ENCODE measurements around the gene MYO18A. TPM values are rescaled to one million over a fixed set of nuclear protein-coding genes. Genes with fewer than 3 reads are reported as not detected.
A peak's percentile ranks its signal among the peaks of the same experiment; 100 is the strongest.
"Not testable (repeated sequence)": the region's sequence is repeated elsewhere in the genome, so short reads cannot be mapped to it uniquely, and the experiment has no call there.

The MYO18A gene
- total RNA-seq, 1 donor from 2014 or later: 109 TPM

DNA sequence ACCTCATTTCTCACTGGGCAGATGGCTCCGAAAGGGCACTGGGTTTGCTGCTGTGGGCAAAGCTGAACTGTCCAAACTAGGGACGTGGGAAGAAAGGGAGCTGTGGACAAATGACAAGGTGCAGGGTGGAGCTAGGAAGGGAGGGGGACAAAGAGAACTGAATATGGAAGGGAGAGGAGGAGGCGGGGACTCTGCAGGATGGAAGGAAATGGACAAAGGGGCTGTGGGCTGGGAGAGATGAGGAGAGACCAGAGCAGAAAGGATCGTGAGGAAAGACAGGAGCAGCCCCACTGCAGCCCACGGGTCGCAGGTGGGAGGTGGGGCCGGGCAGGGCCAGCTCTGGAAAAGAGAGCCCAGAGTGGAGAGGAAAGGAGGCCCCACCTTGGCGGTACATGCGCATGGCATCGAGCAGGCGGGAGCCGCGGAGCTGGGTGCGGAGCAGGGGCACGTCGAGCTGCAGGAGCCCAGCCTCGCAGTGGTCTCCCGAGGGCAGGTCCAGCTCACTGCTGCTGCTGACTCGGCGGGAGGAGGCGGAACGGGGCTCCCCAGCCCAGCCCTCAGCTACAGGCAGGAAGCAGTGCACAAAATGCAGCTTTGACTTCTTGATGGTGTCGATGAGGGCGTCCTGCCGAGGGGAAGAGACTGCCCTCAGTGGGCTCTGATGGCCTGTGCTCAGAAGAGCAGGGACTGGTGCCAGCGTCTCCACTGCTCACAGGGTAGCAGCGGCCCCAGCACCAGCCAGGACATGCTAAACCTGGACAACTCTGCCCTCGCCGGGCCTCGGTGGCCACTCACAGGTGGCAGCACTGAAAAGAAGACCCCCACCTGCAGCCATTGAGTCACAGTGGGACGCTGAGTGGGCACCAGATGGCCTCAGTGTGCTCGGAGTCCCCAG lies 70.5 kb downstream of the MYO18A start:
- DNase-seq (ENCODE audit: low spot score) (no peak), ATAC-seq (peak; percentile 2)

DNA sequence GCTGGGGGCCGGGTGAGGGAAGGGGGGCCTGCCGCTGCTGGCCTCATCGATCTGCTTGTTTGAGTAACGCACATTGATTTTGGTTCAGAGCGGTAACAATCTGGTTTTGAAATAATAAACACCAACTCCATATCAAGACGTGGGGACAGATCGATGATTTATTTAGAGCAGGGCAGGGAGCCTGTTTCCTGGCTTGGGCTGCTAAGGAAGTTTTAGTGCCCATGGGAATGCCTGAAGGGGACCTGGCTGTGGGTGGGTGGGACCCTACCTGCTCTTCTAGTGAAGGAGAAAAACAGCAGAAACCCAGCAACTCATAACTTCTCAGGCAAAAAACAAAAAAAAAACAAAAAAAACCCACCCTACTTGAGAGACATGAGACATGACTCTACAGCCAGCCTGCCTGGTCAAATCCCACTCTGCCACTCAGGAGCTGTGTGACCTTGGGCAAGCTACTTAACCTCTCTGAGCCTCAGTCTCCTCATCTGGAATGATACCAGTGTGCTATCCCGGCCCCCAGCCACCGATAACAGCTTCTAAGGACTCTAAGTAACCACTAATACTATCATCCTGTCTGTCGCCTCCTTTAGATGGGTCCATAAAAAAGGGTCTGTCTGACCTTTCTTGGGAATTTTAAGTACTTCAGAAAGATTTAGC lies 71.2 kb downstream of the MYO18A start:
- ATAC-seq: peak; percentile 31
- DNase-seq (ENCODE audit: low spot score): no peak

DNA sequence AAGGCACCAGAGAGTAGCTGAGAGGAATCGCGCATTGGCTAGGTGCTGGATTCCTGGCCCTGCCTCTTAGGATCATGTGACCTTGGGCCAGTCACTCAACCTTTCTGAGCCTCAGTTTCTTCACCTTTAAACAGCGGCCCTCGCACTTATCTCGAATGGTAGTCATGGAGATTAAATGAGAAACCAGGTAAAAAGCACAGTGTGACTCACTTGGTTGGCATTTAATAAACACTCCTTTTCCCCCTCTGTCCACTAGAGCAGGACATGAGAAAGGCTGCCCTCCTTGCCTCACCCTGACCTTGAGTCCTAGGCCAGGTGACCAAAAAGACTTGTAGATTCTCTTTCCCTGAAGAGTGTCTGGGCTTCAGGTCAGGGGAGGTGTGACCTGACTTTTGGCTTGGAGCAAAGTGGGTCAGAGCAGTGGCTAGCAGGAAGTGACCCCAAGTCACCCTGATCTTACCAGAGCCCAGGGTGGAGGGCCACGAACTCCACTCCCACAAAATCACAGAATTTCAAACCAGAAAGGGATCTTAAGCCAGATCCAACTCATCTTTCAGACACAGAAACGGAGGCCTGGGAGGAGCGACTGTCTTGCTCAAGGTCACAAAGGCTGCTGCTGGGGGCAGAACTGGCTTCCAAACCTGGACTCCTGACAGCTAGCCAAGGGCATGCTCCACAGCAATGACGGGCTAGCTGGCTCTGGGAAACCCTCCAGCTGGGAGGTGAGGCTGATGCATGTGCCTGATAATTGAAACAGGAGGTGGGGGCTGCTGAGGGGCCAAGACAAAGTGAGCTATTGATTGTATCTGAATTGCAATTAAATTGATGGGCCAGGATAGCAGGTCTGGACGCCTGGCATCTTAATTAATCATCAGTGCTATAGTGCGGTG lies 72.0 kb downstream of the MYO18A start:
- ATAC-seq (peak; percentile 67), DNase-seq (ENCODE audit: low spot score) (peak; percentile 95)

DNA sequence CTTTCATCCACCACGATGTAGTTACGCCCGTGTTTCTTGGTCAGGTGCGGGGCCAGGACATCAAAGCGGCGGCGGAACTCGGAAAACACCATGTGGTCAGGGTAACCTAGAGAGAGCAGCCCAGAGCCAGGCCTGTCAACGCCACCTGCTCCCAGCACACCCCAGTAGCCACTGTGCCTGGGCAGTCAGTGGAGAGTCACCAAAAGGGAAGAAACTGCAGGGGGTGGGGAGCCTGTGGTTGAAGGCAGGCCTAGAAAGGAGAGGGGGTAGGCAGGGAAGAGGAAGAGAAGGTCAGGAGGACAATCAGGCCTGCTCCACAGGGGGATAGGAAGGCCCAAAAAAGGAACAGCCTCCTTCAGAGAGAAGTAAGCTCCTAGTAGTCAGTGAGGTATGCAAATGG lies 73.1 kb downstream of the MYO18A start:
- ATAC-seq: no peak
- no peak for DNase-seq (ENCODE audit: low spot score)

- ATAC-seq (no peak), DNase-seq (ENCODE audit: low spot score) (no peak)
These were observed 76.9 kb downstream of the MYO18A start for GRCh38 chr17:29103341-29103740.

DNA sequence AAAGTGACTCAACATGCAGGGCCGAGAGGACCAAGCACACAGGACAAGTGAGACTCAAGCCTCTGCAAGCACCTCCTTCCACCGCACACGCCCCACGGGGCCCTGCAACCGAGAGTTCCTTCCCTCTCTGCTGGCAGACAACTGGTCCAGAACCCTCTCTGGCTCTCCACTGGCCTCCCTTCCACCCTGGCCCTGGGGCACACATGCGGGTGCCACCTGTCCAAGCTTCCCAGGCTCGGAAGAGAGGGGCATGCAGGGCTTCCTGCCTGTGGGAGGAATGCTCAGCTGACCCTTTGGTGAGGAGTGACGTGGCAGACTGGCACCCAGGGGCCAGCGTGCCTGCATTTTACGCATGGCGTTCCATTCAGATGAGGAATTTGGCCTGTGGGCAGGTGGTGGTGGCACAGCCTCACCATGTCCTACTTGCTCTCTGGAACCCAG lies 77.4 kb downstream of the MYO18A start:
- DNase-seq (ENCODE audit: low spot score): no peak
- ATAC-seq: no peak

- DNase-seq (ENCODE audit: low spot score) (no peak), ATAC-seq (no peak)
These were observed 78.2 kb downstream of the MYO18A start for GRCh38 chr17:29102046-29102445.

DNA sequence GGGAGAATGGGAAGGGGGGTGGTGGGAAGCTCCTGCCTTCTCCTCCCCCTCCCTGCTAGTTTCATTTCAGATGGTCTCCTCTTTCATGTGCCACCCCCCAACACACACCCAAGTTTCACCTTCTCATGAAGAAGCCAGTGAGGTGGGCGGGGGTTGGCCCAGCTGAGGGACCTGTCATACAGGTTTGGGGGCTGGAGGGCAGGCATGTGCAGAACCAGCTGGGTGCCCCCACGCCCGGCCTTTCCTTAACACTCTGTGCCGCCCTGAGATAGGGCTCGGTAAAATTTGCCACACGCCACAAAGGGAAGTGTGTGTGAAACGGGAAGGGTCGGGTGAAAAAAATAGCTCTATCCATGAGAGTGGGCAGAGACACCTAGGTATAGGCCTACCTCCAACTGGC lies 79.9 kb downstream of the MYO18A start:
- ATAC-seq (no peak), DNase-seq (ENCODE audit: low spot score) (no peak)

- no peak for ATAC-seq
- DNase-seq (ENCODE audit: low spot score): no peak
These were observed 80.7 kb downstream of the MYO18A start for GRCh38 chr17:29099527-29099926.

GRCh38 chr17:29096094-29096493 lies 84.1 kb downstream of the MYO18A start:
- DNase-seq (ENCODE audit: low spot score) (no peak), ATAC-seq (no peak)

- ATAC-seq (no peak), DNase-seq (ENCODE audit: low spot score) (no peak)
These were observed 84.8 kb downstream of the MYO18A start for GRCh38 chr17:29095439-29095838.

DNA sequence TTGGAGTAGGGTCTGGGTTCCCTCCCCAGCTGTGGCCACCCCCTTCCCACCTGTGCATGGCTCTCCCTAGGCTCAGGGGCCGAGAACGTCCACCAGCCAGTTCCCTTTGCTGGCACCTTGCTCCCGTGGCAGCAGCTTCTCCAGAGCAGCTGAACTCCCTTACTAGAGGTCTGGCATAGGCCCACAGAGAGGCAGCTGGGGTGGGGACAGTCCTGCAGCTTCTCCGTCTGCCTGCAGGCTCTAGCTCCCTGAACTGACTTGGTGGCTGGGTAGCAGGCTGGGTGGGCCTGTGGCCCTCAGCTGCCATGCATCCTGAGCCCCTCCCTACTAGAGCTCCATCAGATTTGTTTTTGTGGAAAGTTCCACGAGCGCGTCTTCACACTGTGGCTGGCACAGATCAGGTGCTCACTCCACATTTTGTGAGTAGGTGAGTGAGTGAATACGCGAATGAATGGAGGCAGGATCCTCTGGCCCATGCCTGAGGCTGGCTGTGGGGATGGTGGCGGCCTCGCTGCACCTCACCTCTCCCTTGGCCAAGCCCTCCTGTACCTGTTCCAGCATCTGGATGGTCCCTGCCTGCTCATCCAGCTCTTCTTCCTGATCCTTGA lies 86.0 kb downstream of the MYO18A start:
- DNase-seq (ENCODE audit: low spot score) (no peak), ATAC-seq (no peak)

DNA sequence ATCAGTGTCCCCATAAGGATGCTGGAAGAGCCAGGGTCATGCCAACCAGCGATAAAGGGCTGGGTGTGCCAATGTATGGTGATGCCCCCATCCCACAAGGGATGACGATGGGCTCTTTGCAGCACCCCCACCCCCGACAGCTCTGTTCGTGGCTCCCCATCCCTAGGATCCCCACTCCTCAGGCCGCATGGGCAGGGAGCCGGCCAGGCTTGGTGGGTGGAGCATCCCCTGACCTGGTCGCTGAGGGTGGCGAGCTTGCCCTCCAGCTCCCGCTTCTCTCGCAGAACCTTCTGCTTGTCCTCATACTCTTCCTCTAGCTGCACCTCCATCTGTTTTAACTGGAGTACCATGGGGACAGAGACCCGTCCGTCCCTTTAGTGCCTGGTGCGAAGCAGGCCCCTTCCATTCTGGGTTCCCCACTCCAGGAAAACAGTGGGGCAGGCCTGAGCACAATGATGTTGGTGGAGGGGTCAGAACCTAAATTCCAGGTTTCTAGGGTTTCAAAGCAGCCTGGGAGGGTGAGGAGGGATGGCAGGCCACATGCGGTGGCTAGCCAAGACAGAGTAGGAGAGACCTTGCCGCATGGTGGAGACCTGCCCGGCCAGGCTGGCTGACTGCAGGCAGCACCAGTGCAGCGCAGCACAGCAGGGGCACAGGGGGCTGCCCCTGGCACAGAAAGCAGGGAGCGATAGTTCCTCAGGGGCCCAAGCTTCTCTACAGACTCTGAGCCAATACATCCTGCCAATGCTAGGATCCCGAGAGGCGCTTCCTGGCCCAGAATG lies 86.9 kb downstream of the MYO18A start:
- ATAC-seq: no peak
- no peak for DNase-seq (ENCODE audit: low spot score)

DNA sequence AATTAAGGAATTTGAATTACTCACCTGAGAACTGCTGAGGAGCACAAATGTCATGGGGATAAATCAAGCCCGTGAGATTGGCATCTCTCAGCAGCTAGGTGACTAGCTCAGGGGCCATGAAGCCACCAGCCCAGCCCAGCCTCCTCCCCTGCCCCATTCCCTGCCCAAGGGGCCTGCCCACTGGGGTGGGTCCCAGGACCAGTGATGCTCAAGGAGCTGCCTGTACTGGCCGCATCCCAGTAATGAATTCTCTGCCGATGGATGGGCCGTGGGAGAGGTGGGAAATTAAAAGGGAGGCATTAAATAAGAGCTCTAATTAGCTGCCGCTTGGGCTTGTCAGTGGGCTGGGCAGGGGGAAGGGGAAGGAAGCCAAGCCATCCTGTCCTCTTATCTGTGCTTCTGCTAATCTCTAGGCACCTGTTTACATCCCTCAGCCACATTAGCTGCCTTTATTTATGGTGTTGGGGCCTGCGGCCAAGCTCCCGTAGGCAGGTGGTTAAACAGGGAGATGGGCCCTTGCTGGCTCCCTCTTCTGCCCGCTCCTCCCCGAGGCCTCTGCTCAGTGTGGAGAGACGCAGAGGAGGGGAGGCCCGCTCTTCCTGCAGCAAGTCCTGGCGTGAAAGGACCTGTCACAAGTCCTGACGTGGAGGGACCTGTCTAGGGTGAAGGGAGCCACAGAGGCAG lies 88.5 kb downstream of the MYO18A start:
- no peak for DNase-seq (ENCODE audit: low spot score)
- no peak for ATAC-seq

GRCh38 chr17:29090750-29091605 lies 89.2 kb downstream of the MYO18A start:
- DNase-seq (ENCODE audit: low spot score) (no peak), ATAC-seq (no peak)

- no peak for DNase-seq (ENCODE audit: low spot score)
- ATAC-seq: no peak
These were observed 90.1 kb downstream of the MYO18A start for GRCh38 chr17:29090108-29090507.

DNA sequence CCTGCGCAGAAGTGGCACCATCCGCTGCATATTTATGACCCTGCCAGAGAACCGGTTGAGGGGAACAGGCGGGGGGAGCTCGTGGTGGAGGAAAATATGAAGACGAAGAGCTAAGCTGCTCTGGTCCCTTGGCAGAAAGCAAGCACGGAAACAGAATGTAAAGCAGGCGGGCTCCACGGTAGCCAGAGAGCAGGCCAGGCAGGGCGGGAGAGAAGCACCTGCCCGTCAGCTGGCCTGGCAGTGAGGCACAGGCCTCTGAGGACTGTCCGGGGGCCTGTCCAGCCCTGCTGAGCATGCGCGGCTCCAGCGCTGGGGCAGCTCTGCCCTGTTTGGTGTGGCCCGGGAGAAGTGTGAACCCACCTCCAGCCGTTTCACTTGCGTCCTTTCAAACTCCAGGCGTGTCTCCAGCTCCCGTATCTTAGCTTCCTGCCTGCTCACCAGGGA lies 90.6 kb downstream of the MYO18A start:
- DNase-seq (ENCODE audit: low spot score) (no peak), ATAC-seq (peak; percentile 8)

DNA sequence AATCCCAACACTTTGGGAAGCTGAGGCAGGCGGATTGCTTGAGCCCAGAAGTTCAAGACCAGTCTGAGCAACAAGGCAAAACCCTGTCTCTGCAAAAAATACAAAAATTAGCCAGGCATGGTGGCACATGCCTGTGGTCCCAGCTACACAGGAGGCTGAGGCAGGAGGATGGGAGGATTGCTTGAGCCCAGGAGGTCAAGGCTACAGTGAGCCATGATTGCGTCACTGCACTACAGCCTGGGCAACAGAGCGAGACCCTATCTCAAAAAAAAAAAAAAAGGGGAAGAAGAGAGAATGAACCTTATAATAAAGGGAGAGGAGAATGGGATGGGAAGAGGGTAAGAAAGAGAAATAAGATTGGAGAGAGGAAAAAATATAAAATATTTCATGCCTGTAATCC lies 91.4 kb downstream of the MYO18A start:
- DNase-seq (ENCODE audit: low spot score); ATAC-seq: not testable (repeated sequence)
